ENCODE results near the gene TMEM200C.

Gene TMEM200C

GRCh38 chr18:5893956-5894610 lies 1.2 kb downstream of the TMEM200C start:
- H3K4me3 ChIP-seq (ENCODE audit: low read depth, low read length), result no peak overlapping the region
- DNase-seq (ENCODE audit: low read depth), result no peak
- no peak for TF ChIP-seq CTCF (IDR thresholded peaks at IDR 0.05; ENCODE audit: control insufficient read depth, extremely low read depth, insufficient read depth)

GRCh38 chr18:5892823-5893431 lies 2.4 kb downstream of the TMEM200C start:
- no peak for TF ChIP-seq CTCF (IDR thresholded peaks at IDR 0.05; ENCODE audit: control insufficient read depth, extremely low read depth, insufficient read depth)
- no peak for DNase-seq (ENCODE audit: low read depth)
- H3K4me3 ChIP-seq (ENCODE audit: low read depth, low read length), result no peak overlapping the region

GRCh38 chr18:5891854-5892215 lies 3.5 kb downstream of the TMEM200C start:
- no peak for DNase-seq (ENCODE audit: low read depth)
- H3K4me3 ChIP-seq (ENCODE audit: low read depth, low read length), result no peak overlapping the region
- TF ChIP-seq CTCF (IDR thresholded peaks at IDR 0.05; ENCODE audit: control insufficient read depth, extremely low read depth, insufficient read depth), result no peak

- no peak overlapping the region for H3K4me3 ChIP-seq (ENCODE audit: low read depth, low read length)
- no peak for TF ChIP-seq CTCF (IDR thresholded peaks at IDR 0.05; ENCODE audit: control insufficient read depth, extremely low read depth, insufficient read depth)
- DNase-seq (ENCODE audit: low read depth), result no peak
Measured at GRCh38 chr18:5891184-5891853, 4.0 kb downstream of the TMEM200C start.

GRCh38 chr18:5890331-5891183 lies 4.8 kb downstream of the TMEM200C start:
- no peak overlapping the region for H3K4me3 ChIP-seq (ENCODE audit: low read depth, low read length)
- no peak for TF ChIP-seq CTCF (IDR thresholded peaks at IDR 0.05; ENCODE audit: control insufficient read depth, extremely low read depth, insufficient read depth)
- DNase-seq (ENCODE audit: low read depth), result no peak

GRCh38 chr18:5885361-5885760 lies 10.0 kb downstream of the TMEM200C start:
- DNase-seq (ENCODE audit: low read depth), result no peak
- TF ChIP-seq CTCF (IDR thresholded peaks at IDR 0.05; ENCODE audit: control insufficient read depth, extremely low read depth, insufficient read depth), result no peak
- no peak overlapping the region for H3K4me3 ChIP-seq (ENCODE audit: low read depth, low read length)
